NB4 (cell line): ENCODE results near the gene CIAO2B.

Experiments used
- MYC ChIP-seq: IDR thresholded peaks from 2 replicates; pipeline ENCODE4 v1.6.1; 2011; ENCODE audit warnings: low read depth, low read length
- POLR2A ChIP-seq: IDR thresholded peaks from 2 replicates; pipeline ENCODE4 v1.6.1; 2011; ENCODE audit warnings: mild to moderate bottlenecking; ENCODE audit not compliant: insufficient read length; ENCODE audit errors: extremely low read depth
- TF ChIP-seq, protein P1 (sequence below): IDR thresholded peaks from one replicate; pipeline ENCODE4 v1.5.1; 2012; ENCODE audit warnings: low read depth, low read length

DNA sequence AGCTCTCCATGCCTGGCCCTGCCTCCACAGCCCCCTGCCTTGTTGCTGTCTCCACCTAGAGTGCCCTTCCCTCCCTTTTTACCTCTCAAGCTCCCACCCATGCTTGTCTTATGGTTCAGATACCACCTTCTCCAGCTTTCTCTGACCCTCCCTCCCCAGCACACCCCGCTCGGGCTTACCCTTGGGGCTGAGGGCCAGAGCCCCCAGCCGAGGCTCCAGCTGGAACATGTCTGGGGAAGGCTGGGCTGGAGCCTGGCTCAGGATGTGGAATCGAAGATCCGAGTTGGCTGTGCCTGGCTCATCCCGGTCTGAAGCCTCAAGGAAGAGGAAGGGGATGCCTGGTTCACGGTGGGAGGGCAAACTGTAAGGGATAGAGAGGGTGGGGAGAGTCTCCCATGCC, 19.2 kb downstream of the CIAO2B start:
- TF ChIP-seq POLR2A, result no peak
- TF ChIP-seq, protein P1, sequence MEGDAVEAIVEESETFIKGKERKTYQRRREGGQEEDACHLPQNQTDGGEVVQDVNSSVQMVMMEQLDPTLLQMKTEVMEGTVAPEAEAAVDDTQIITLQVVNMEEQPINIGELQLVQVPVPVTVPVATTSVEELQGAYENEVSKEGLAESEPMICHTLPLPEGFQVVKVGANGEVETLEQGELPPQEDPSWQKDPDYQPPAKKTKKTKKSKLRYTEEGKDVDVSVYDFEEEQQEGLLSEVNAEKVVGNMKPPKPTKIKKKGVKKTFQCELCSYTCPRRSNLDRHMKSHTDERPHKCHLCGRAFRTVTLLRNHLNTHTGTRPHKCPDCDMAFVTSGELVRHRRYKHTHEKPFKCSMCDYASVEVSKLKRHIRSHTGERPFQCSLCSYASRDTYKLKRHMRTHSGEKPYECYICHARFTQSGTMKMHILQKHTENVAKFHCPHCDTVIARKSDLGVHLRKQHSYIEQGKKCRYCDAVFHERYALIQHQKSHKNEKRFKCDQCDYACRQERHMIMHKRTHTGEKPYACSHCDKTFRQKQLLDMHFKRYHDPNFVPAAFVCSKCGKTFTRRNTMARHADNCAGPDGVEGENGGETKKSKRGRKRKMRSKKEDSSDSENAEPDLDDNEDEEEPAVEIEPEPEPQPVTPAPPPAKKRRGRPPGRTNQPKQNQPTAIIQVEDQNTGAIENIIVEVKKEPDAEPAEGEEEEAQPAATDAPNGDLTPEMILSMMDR, result no peak
- no peak for TF ChIP-seq MYC
